Measurements from ENCODE around the gene PARD3B. TPM values are rescaled to one million over a fixed set of nuclear protein-coding genes. Genes with fewer than 3 reads are reported as not detected.

Gene PARD3B
- total and polyA plus RNA-seq, 4 donors = 6.8 to 50.9 (median 22.5) TPM

DNA sequence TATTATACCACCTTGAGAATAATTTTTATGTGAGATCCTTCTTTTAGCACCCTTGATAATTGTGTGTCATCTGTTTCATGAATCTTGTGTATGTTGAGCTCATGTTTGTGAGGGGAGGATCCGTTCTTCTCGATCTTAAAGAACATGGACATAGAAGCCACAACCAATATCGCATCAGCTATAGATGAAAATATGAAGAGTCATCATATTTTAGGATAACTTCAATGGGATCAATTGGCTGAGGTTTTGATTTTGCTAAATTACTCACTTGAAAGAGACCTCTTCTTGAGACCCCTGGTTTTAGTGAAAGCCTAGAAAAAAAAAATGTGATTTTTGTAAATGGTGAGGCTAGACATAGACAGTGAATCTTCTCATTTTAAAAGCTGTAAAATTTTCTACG lies 751.7 kb downstream of the PARD3B start:
- intact Hi-C loops (cut with DNase I) = no loop called here
- Histone ChIP-seq H3K27ac (ENCODE audit: low read depth in 1 of 2, low read length in 2 of 2) (no peak overlapping the region), H3K9me3 (ENCODE audit: control insufficient read depth, low read length) (no peaks in the 10 kb centered on the region), H3K27me3 (ENCODE audit: control insufficient read depth in 1 of 2, insufficient read depth in 2 of 2, low read length in 1 of 2) (no peaks in the 10 kb centered on the region), H3K4me1 (ENCODE audit: control insufficient read depth in 1 of 2, insufficient read depth in 2 of 2, low read length in 2 of 2) (no peaks in the 10 kb centered on the region), H3K36me3 (ENCODE audit: control insufficient read depth in 1 of 2, insufficient read depth in 2 of 2, low read length in 1 of 2) (no peaks in the 10 kb centered on the region), H3K4me3 (ENCODE audit: low read length in 2 of 2) (no peak overlapping the region)
- DNase-seq (no peak), ATAC-seq (ENCODE audit: low FRiP score) (no peak)
- 97 to 98% methylated on average over 4 of the region's 4 CpGs for WGBS, 2 donors

DNA sequence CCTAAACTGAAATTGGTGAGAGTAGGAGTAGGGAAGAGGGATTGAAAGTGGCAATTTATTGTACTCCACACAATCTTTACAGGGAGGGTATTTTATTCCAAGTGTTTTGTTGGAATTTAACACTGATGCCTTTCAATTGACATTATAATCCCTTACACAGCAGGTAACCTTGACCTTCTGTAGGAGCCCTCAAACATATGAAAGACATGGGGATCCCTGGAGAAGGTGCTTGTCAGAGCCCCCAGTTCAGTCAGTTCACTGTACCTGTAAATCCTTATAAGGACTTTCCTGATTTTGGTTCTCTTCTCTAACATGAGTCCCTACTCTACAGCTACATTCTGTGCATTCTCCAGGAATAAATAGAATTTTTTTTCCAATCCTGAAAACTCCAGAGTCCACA lies 752.1 kb downstream of the PARD3B start:
- H3K27me3 ChIP-seq (ENCODE audit: control insufficient read depth in 1 of 2, insufficient read depth in 2 of 2, low read length in 1 of 2) = no peaks in the 10 kb centered on the region
- no peaks in the 10 kb centered on the region for H3K4me1 ChIP-seq (ENCODE audit: control insufficient read depth in 1 of 2, insufficient read depth in 2 of 2, low read length in 2 of 2)
- no peak for ATAC-seq (ENCODE audit: low FRiP score)
- intact Hi-C loops (cut with DNase I) = no loop called here
- H3K4me3 ChIP-seq (ENCODE audit: low read length in 2 of 2) = no peak overlapping the region
- no peak overlapping the region for H3K27ac ChIP-seq (ENCODE audit: low read depth in 1 of 2, low read length in 2 of 2)
- H3K36me3 ChIP-seq (ENCODE audit: control insufficient read depth in 1 of 2, insufficient read depth in 2 of 2, low read length in 1 of 2) = no peaks in the 10 kb centered on the region
- no peaks in the 10 kb centered on the region for H3K9me3 ChIP-seq (ENCODE audit: control insufficient read depth, low read length)
- DNase-seq = no peak

DNA sequence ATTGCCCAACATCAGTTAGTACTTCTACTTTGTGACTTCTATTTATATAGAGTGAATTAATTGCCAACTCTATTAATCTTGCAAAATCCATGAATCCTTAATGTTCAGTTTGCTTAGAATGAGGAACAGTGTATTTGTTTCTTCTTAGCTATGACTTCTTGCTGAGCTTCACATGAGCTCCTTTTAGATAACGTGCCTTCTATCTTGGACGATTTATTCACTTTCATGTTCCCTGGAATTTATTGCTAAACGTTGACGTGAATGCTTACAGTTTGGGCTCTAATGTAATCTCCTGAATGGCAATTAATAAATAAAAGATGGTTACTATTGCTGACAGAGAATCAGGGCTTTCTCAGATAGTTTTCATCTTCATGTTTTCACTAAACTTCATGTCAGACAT lies 752.6 kb downstream of the PARD3B start:
- Histone ChIP-seq H3K4me3 (ENCODE audit: low read length in 2 of 2) (no peak overlapping the region), H3K36me3 (ENCODE audit: control insufficient read depth in 1 of 2, insufficient read depth in 2 of 2, low read length in 1 of 2) (no peaks in the 10 kb centered on the region), H3K27ac (ENCODE audit: low read depth in 1 of 2, low read length in 2 of 2) (no peak overlapping the region), H3K9me3 (ENCODE audit: control insufficient read depth, low read length) (no peaks in the 10 kb centered on the region), H3K4me1 (ENCODE audit: control insufficient read depth in 1 of 2, insufficient read depth in 2 of 2, low read length in 2 of 2) (no peaks in the 10 kb centered on the region), H3K27me3 (ENCODE audit: control insufficient read depth in 1 of 2, insufficient read depth in 2 of 2, low read length in 1 of 2) (no peaks in the 10 kb centered on the region)
- ATAC-seq (ENCODE audit: low FRiP score) (no peak), DNase-seq (no peak)
- intact Hi-C loops (cut with DNase I) = no loop called here
- WGBS, 2 donors = 64 to 77% methylated on average over 4 of the region's 4 CpGs

DNA sequence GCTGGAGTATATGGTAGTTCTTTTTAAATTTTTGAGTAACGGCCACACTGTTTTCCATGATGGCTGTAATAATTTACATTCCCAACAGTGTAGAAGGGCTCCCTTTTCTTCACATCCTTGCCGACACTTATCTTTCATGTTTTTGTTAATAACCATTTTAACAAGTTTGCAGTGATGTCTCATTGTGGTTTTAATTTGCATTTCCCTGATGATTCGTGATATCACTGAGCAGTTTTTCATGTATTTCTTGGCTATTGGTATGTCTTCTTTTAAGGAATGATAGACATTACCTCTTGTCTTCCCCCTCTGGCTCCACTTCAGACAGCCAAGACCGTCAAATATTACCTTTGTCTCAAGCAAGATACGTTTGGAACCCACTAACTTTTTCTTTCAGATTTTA lies 765.9 kb downstream of the PARD3B start:
- DNase-seq = no peak
- intact Hi-C loops (cut with DNase I) = no loop called here
- Histone ChIP-seq H3K4me3 (ENCODE audit: low read length in 2 of 2) (no peak overlapping the region), H3K36me3 (ENCODE audit: control insufficient read depth in 1 of 2, insufficient read depth in 2 of 2, low read length in 1 of 2) (no peaks in the 10 kb centered on the region), H3K9me3 (ENCODE audit: control insufficient read depth, low read length) (no peaks in the 10 kb centered on the region), H3K27ac (ENCODE audit: low read depth in 1 of 2, low read length in 2 of 2) (no peak overlapping the region), H3K27me3 (ENCODE audit: control insufficient read depth in 1 of 2, insufficient read depth in 2 of 2, low read length in 1 of 2) (no peaks in the 10 kb centered on the region), H3K4me1 (ENCODE audit: control insufficient read depth in 1 of 2, insufficient read depth in 2 of 2, low read length in 2 of 2) (no peaks in the 10 kb centered on the region)
- no peak for ATAC-seq (ENCODE audit: low FRiP score)
- 60 to 64% methylated on average over 5 of the region's 5 CpGs for WGBS, 2 donors

DNA sequence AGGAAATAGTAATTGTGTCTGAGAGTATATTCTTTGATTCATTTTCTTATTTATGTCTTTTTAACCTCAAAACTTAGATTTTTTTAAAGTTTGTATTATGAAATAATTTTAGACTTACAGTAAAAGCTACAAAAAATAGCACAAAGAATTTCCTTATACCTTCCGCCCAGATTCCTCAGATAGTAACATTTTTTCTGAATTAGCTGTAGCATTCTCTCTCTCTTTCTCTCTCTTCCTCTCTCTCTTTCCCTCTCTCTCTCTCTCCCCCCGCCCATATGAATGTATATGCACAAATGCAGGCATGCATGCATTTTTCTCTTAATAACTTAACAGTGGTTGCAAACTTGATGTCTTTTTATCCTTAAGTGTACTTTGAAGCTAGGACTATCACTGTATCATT lies 776.0 kb downstream of the PARD3B start:
- Histone ChIP-seq H3K4me3 (ENCODE audit: low read length in 2 of 2) (no peak overlapping the region), H3K36me3 (ENCODE audit: control insufficient read depth in 1 of 2, insufficient read depth in 2 of 2, low read length in 1 of 2) (no peaks in the 10 kb centered on the region), H3K9me3 (ENCODE audit: control insufficient read depth, low read length) (peaks cover 1% of the 10 kb centered on the region), H3K4me1 (ENCODE audit: control insufficient read depth in 1 of 2, insufficient read depth in 2 of 2, low read length in 2 of 2) (peaks cover 0 to 1% of the 10 kb centered on the region in 2 donors), H3K27me3 (ENCODE audit: control insufficient read depth in 1 of 2, insufficient read depth in 2 of 2, low read length in 1 of 2) (no peaks in the 10 kb centered on the region), H3K27ac (ENCODE audit: low read depth in 1 of 2, low read length in 2 of 2) (no peak overlapping the region)
- WGBS, 2 donors = 44 to 51% methylated on average over 2 of the region's 2 CpGs
- ATAC-seq (ENCODE audit: low FRiP score) (no peak), DNase-seq (no peak)
- intact Hi-C loops (cut with DNase I) = loop anchor here in 1 of 2 donors (5.0 kb wide), 1 partner anchor 356 kb away; no protein-coding TSS in a partner anchor

DNA sequence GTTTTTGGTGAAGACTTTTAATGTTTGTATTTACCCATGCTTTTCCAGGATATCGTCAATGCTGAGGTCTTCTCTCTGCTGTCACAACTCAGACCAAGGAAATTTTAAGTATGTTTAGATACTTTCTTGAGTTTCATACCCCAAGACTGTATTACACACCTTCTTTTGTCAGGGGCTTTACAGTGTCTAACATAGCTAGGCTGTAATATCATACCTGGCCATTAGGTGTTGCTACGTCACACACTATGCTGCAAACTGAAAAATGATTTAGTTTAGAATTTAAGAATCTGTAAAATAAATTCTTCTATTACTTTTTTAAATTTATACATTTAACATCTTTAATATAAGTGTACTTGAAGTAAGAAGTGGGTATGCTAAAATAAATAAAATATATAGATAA lies 778.7 kb downstream of the PARD3B start:
- no peaks in the 10 kb centered on the region for H3K4me1 ChIP-seq (ENCODE audit: control insufficient read depth in 1 of 2, insufficient read depth in 2 of 2, low read length in 2 of 2)
- H3K27me3 ChIP-seq (ENCODE audit: control insufficient read depth in 1 of 2, insufficient read depth in 2 of 2, low read length in 1 of 2) = no peaks in the 10 kb centered on the region
- no peak overlapping the region for H3K27ac ChIP-seq (ENCODE audit: low read depth in 1 of 2, low read length in 2 of 2)
- WGBS, 2 donors = 93 to 95% methylated on average over 2 of the region's 2 CpGs
- no peak overlapping the region for H3K4me3 ChIP-seq (ENCODE audit: low read length in 2 of 2)
- no peak for DNase-seq
- no peak for ATAC-seq (ENCODE audit: low FRiP score)
- no peaks in the 10 kb centered on the region for H3K36me3 ChIP-seq (ENCODE audit: control insufficient read depth in 1 of 2, insufficient read depth in 2 of 2, low read length in 1 of 2)
- no peaks in the 10 kb centered on the region for H3K9me3 ChIP-seq (ENCODE audit: control insufficient read depth, low read length)
- intact Hi-C loops (cut with DNase I) = loop anchor here in 1 of 2 donors (5.0 kb wide), 1 partner anchor 353 kb away; no protein-coding TSS in a partner anchor

DNA sequence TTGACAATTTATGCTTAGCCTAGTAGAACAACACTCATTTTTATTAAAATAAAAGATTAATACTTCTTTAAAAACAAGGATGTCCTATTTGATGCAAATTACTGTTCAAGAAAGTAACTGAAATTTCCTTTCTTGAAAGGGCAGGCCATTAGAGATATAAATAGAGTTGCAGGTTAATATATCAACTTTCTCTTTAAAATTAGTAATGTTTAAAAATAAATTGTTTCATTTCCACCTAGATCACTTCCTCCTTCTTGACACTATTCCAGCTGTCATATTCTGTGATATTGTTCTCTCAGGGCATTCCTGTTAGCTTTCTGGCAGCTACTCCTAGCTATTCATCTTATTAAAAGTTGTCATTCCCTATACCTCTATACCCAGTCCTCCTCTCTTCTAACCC lies 779.1 kb downstream of the PARD3B start:
- H3K9me3 ChIP-seq (ENCODE audit: control insufficient read depth, low read length) = no peaks in the 10 kb centered on the region
- intact Hi-C loops (cut with DNase I) = loop anchor here in 1 of 2 donors (5.0 kb wide), 1 partner anchor 353 kb away; no protein-coding TSS in a partner anchor
- no peak for ATAC-seq (ENCODE audit: low FRiP score)
- H3K4me3 ChIP-seq (ENCODE audit: low read length in 2 of 2) = no peak overlapping the region
- H3K4me1 ChIP-seq (ENCODE audit: control insufficient read depth in 1 of 2, insufficient read depth in 2 of 2, low read length in 2 of 2) = no peaks in the 10 kb centered on the region
- no peak overlapping the region for H3K27ac ChIP-seq (ENCODE audit: low read depth in 1 of 2, low read length in 2 of 2)
- no peak for DNase-seq
- H3K27me3 ChIP-seq (ENCODE audit: control insufficient read depth in 1 of 2, insufficient read depth in 2 of 2, low read length in 1 of 2) = no peaks in the 10 kb centered on the region
- H3K36me3 ChIP-seq (ENCODE audit: control insufficient read depth in 1 of 2, insufficient read depth in 2 of 2, low read length in 1 of 2) = no peaks in the 10 kb centered on the region

DNA sequence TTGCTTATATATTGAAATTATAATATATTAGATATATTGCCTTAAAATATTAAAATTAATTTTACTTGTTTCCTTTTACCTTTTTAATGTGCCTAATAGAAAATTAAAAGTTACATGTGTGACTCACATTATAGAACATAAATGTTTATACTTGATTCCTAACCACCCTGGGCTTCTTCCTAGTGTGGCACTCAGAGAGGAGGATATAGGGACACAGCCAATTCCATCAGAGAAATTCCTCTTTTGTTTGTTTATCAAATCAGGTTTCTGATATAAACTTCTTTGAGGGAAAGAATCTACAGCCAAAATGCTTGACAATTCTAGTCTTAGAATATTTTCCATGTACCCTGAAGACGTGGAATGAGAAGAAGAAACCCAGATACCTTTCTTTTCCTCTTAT lies 788.1 kb downstream of the PARD3B start:
- no peaks in the 10 kb centered on the region for H3K9me3 ChIP-seq (ENCODE audit: control insufficient read depth, low read length)
- H3K4me3 ChIP-seq (ENCODE audit: low read length in 2 of 2) = no peak overlapping the region
- 77 to 78% methylated on average over 1 of the region's 1 CpG for WGBS, 2 donors
- H3K36me3 ChIP-seq (ENCODE audit: control insufficient read depth in 1 of 2, insufficient read depth in 2 of 2, low read length in 1 of 2) = no peaks in the 10 kb centered on the region
- H3K27me3 ChIP-seq (ENCODE audit: control insufficient read depth in 1 of 2, insufficient read depth in 2 of 2, low read length in 1 of 2) = no peaks in the 10 kb centered on the region
- intact Hi-C loops (cut with DNase I) = no loop called here
- DNase-seq (no peak), ATAC-seq (ENCODE audit: low FRiP score) (no peak)
- H3K27ac ChIP-seq (ENCODE audit: low read depth in 1 of 2, low read length in 2 of 2) = no peak overlapping the region
- no peaks in the 10 kb centered on the region for H3K4me1 ChIP-seq (ENCODE audit: control insufficient read depth in 1 of 2, insufficient read depth in 2 of 2, low read length in 2 of 2)

DNA sequence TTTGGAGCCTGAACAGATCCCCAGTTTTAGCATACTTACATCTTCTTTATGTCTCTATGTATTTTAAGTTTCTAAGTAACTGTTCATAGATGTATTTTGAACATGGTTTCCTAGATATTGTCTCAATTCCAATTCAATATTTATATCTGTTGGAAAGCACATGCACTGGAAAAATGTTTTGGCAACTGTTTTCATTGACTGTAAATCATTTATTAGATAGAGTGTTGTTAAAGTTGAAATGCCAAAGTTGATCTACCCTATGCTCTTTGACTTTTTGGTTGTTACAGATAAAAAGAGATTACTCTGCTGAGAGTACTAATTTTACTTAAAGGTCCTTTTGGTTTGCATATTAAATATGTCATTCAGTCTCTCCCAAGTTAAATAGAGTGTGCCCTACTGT lies 792.0 kb downstream of the PARD3B start:
- H3K4me1 ChIP-seq (ENCODE audit: control insufficient read depth in 1 of 2, insufficient read depth in 2 of 2, low read length in 2 of 2) = no peaks in the 10 kb centered on the region
- DNase-seq = no peak
- no peaks in the 10 kb centered on the region for H3K27me3 ChIP-seq (ENCODE audit: control insufficient read depth in 1 of 2, insufficient read depth in 2 of 2, low read length in 1 of 2)
- intact Hi-C loops (cut with DNase I) = no loop called here
- no peaks in the 10 kb centered on the region for H3K36me3 ChIP-seq (ENCODE audit: control insufficient read depth in 1 of 2, insufficient read depth in 2 of 2, low read length in 1 of 2)
- H3K4me3 ChIP-seq (ENCODE audit: low read length in 2 of 2) = no peak overlapping the region
- no peaks in the 10 kb centered on the region for H3K9me3 ChIP-seq (ENCODE audit: control insufficient read depth, low read length)
- no peak for ATAC-seq (ENCODE audit: low FRiP score)
- H3K27ac ChIP-seq (ENCODE audit: low read depth in 1 of 2, low read length in 2 of 2) = no peak overlapping the region

All from aorta (tissue), 5 donors.